NCI-H446 treated with DMSO at 0.1 percent for 48 hours (cell line): Measurements from ENCODE around the gene ABL2.
A peak's percentile ranks its signal among the peaks of the same experiment; 100 is the strongest.

Source experiments
- DNase-seq: peaks from one replicate; lab custom pipeline; 2025; lab: John Stamatoyannopoulos, UW

The ABL2 gene

GRCh38 chr1:179092896-179093461 is 136.5 kb downstream of the ABL2 start:
- no peak for DNase-seq

- no peak for DNase-seq
Observed at GRCh38 chr1:179091691-179092165, 137.7 kb downstream of the ABL2 start.

- no peak for DNase-seq
Observed at GRCh38 chr1:179090923-179091322, 138.6 kb downstream of the ABL2 start.

- no peak for DNase-seq
Observed at GRCh38 chr1:179090522-179090921, 139.0 kb downstream of the ABL2 start.

- no peak for DNase-seq
Observed at GRCh38 chr1:179089827-179090482, 139.5 kb downstream of the ABL2 start.

- no peak for DNase-seq
Observed at GRCh38 chr1:179087665-179088064, 141.8 kb downstream of the ABL2 start.

- no peak for DNase-seq
Observed at GRCh38 chr1:179083533-179083932, 145.9 kb downstream of the ABL2 start.

- no peak for DNase-seq
Observed at GRCh38 chr1:179082999-179083335, 146.5 kb downstream of the ABL2 start.

GRCh38 chr1:179082333-179082998 is 147.0 kb downstream of the ABL2 start:
- DNase-seq, result no peak

GRCh38 chr1:179081687-179082332 is 147.7 kb downstream of the ABL2 start, which contains the start of gene TOR3A:
TOR3A (plus strand) TSS chr1:179082070; CDS start chr1:179082129, 59 bp downstream.
- peak; percentile 44 for DNase-seq

- no peak for DNase-seq
Observed at GRCh38 chr1:179080866-179081686, 148.4 kb downstream of the ABL2 start.

- peak; percentile 39 for DNase-seq
Observed at GRCh38 chr1:179079113-179079761, 150.2 kb downstream of the ABL2 start.

GRCh38 chr1:179077396-179077795 is 152.1 kb downstream of the ABL2 start:
- DNase-seq, result no peak

- DNase-seq, result no peak
Observed at GRCh38 chr1:179066471-179066870, 163.0 kb downstream of the ABL2 start.

- DNase-seq, result no peak
Observed at GRCh38 chr1:179061360-179062282, 167.9 kb downstream of the ABL2 start.

GRCh38 chr1:179058487-179059483 is 170.7 kb downstream of the ABL2 start:
- no peak for DNase-seq

- no peak for DNase-seq
Observed at GRCh38 chr1:179055937-179056336, 173.5 kb downstream of the ABL2 start.

GRCh38 chr1:179053486-179053885 is 176.0 kb downstream of the ABL2 start:
- DNase-seq, result no peak

- no peak for DNase-seq
Observed at GRCh38 chr1:179052776-179053175, 176.7 kb downstream of the ABL2 start.
